B cell (primary cell): ENCODE results near the gene SDK1. TPM values are rescaled to one million over a fixed set of nuclear protein-coding genes. Genes with fewer than 3 reads are reported as not detected.

Experiments used
- ATAC-seq: fragments of 200-7000 bp; cut with Tn5 transposase; one replicate; pipeline ENCODE4 v1.10.0; 2021; ENCODE audit warnings: low read depth, mild to moderate bottlenecking, moderate number of reproducible peaks, moderate library complexity
- CTCF ChIA-PET: fragments of 350-600 bp; sonication (Branson Sonifier 250); formaldehyde crosslinking; loops from one replicate; lab custom pipeline; 2021; ENCODE audit warnings: antibody characterized with exemption, inconsistent platforms; lab: Charles Lee
- POLR2A ChIA-PET: fragments of 350-600 bp; sonication (Branson Sonifier 250); formaldehyde crosslinking; loops from one replicate; lab custom pipeline; 2021; ENCODE audit warnings: antibody characterized with exemption; lab: Charles Lee
- DNase-seq: peaks from one replicate; pipeline ENCODE4 v3.0.0; 2013
- H2AFZ ChIP-seq: 2 replicates; pipeline ENCODE4 v1.6.1; 2012; ENCODE audit warnings: mild to moderate bottlenecking, low read depth, low read length; ENCODE audit not compliant: insufficient read depth, poor library complexity, severe bottlenecking
- H3K27ac ChIP-seq, 2 donors: 1 replicate in 1 of 2; 2 replicates in 1 of 2; pipeline ENCODE4 v1.5.1; 2012 to 2013; ENCODE audit warnings: low read length in 2 of 2, mild to moderate bottlenecking in 2 of 2, moderate library complexity in 1 of 2
- H3K27me3 ChIP-seq, 4 experiments: fragments of 200-600 bp in 1 of 4; sonication (generic) in 1 of 4; replicated peaks in 1 of 4; 1 replicate in 2 of 4; 2 replicates in 2 of 4; pipeline versions ENCODE4 v1.6.1 to v1.7.0; 2013 to 2016; ENCODE audit warnings: low read length in 3 of 4, mild to moderate bottlenecking in 2 of 4, mixed read lengths in 1 of 4, moderate library complexity in 1 of 4; ENCODE audit not compliant: insufficient read depth in 4 of 4, control insufficient read depth in 3 of 4; ENCODE audit errors: control extremely low read depth in 1 of 4
- H3K36me3 ChIP-seq, 2 experiments: replicated peaks in 1 of 2; 1 replicate in 1 of 2; 2 replicates in 1 of 2; pipeline versions ENCODE4 v1.6.1 to v1.7.1; 2013; ENCODE audit warnings: low read length in 1 of 2; ENCODE audit not compliant: insufficient read depth in 2 of 2, control insufficient read depth in 1 of 2; ENCODE audit errors: control extremely low read depth in 1 of 2, extremely low read depth in 1 of 2
- H3K4me1 ChIP-seq, 2 donors: fragments of 200-600 bp in 1 of 2; sonication (generic) in 1 of 2; 1 replicate in 1 of 2; 2 replicates in 1 of 2; pipeline versions ENCODE4 v1.5.1 to v1.6.1; 2013 to 2017; ENCODE audit warnings: low read length in 2 of 2; ENCODE audit not compliant: control insufficient read depth in 2 of 2, insufficient read depth in 2 of 2
- H3K4me2 ChIP-seq: replicated peaks from 2 replicates; pipeline ENCODE3; 2012; ENCODE audit warnings: mild to moderate bottlenecking, low read depth, low read length; ENCODE audit not compliant: poor library complexity, severe bottlenecking
- H3K4me3 ChIP-seq, 5 experiments: fragments of 200-600 bp in 1 of 5; sonication (generic) in 1 of 5; 1 replicate in 3 of 5; 2 replicates in 2 of 5; pipeline versions ENCODE4 v1.5.1 to v1.7.0; 2011 to 2016; ENCODE audit warnings: low read length in 4 of 5, mild to moderate bottlenecking in 4 of 5, low read depth in 2 of 5, control low read depth in 1 of 5, moderate library complexity in 1 of 5; ENCODE audit not compliant: insufficient read depth in 1 of 5; ENCODE audit errors: control extremely low read depth in 1 of 5, extremely low read depth in 1 of 5
- H3K79me2 ChIP-seq: fragments of 200-600 bp; sonication (generic); one replicate; pipeline ENCODE4 v1.6.0; 2016; ENCODE audit warnings: low read length; ENCODE audit not compliant: control insufficient read depth, insufficient read depth
- H3K9ac ChIP-seq: fragments of 200-600 bp; sonication (generic); 2 replicates; pipeline ENCODE4 v1.6.1; 2017; ENCODE audit warnings: mild to moderate bottlenecking, low read length, moderate library complexity
- H3K9me3 ChIP-seq, 3 donors: one replicate each; pipeline versions ENCODE4 v1.6.1 to v1.7.1; 2013; ENCODE audit warnings: low read length in 2 of 3; ENCODE audit not compliant: control insufficient read depth in 2 of 3, insufficient read depth in 1 of 3; ENCODE audit errors: control extremely low read depth in 1 of 3
- H4K20me1 ChIP-seq: 2 replicates; pipeline ENCODE4 v1.6.0; 2012; ENCODE audit warnings: mild to moderate bottlenecking, low read length; ENCODE audit not compliant: insufficient read depth, control insufficient read depth, poor library complexity, severe bottlenecking
- H3K27ac Mint-ChIP-seq: one replicate; pipeline ENCODE4 v1.8.0; 2021; ENCODE audit warnings: mixed read lengths
- H3K27me3 Mint-ChIP-seq: one replicate; pipeline ENCODE4 v1.8.0; 2021; ENCODE audit warnings: mixed read lengths
- H3K4me1 Mint-ChIP-seq: one replicate; pipeline ENCODE4 v1.8.0; 2021; ENCODE audit warnings: mixed read lengths
- H3K4me3 Mint-ChIP-seq: one replicate; pipeline ENCODE4 v1.8.0; 2021; ENCODE audit warnings: mixed read lengths
- H3K9me3 Mint-ChIP-seq: one replicate; pipeline ENCODE4 v1.8.0; 2022; ENCODE audit warnings: mixed read lengths; ENCODE audit not compliant: insufficient read depth
- EZH2 ChIP-seq: IDR thresholded peaks from 2 replicates; pipeline ENCODE4 v1.6.1; 2012; ENCODE audit warnings: borderline replicate concordance, low read depth, mild to moderate bottlenecking, moderate library complexity, low read length; ENCODE audit not compliant: insufficient read depth, poor library complexity, severe bottlenecking
- WGBS: methylation state at CpG from one replicate; pipeline ENCODE4 v1.1.5; 2013; ENCODE audit warnings: missing lambda C conversion rate; ENCODE audit not compliant: insufficient coverage; 5-methylcytosine and 5-hydroxymethylcytosine counted together
- intact Hi-C: fragments of 100-400 bp; cut with micrococcal nuclease; formaldehyde crosslinking; loops from one replicate; pipeline ENCODE4 v1.10.0; 2022
- polyA plus RNA-seq: library from polyadenylated mRNA; depleted of rRNA; stranded (reverse); fragments of >200 nt; gene quantifications from 2 replicates; pipeline ENCODE4 v1.2.3, GENCODE V29; 2012
- total RNA-seq, 2 donors: library from RNA; stranded (reverse); fragments of 120-200 nt in 1 of 2; gene quantifications; 1 replicate in 1 of 2; 2 replicates in 1 of 2; pipeline versions ENCODE4 v1.2.3 to v1.2.4, GENCODE V29; 2013 to 2022
- TF ChIP-seq, protein P1 (sequence below): fragments of 200-600 bp; IDR thresholded peaks from one replicate; pipeline ENCODE4 v1.8.0; 2022; ENCODE audit warnings: antibody characterized with exemption, mild to moderate bottlenecking

The SDK1 gene
- total and polyA plus RNA-seq, 2 donors (not counting 1 experiment from before 2014, with no cell fraction given), result 0.73 to 2.0 TPM

DNA sequence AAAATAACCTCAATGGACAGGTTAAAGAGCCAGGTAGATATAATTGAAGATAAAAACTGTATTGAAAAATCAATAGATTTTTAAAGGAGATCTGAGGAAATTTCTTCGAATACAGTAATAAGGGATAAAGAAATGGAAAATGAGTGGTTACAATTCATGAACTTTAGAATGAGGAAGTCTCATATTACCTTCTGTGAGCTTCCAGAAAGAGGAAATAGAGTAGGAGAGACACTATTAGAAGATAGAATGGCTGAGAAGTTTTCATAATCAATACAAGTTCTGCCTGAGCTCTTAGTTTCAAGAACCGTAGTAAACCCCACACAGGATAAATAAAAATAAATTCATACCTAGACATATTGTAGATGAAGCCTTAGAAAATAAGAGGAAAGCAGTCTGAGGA, 11.5 kb downstream of the SDK1 start:
- ChIA-PET POLR2A (no interaction called here), CTCF (no interaction called here)
- peaks cover 5% of the 10 kb centered on the region for H3K4me1 Mint-ChIP-seq
- intact Hi-C loops, result no loop called here
- no peaks in the 10 kb centered on the region for H4K20me1 ChIP-seq
- no peak overlapping the region for H3K27ac ChIP-seq
- TF ChIP-seq, protein P1, sequence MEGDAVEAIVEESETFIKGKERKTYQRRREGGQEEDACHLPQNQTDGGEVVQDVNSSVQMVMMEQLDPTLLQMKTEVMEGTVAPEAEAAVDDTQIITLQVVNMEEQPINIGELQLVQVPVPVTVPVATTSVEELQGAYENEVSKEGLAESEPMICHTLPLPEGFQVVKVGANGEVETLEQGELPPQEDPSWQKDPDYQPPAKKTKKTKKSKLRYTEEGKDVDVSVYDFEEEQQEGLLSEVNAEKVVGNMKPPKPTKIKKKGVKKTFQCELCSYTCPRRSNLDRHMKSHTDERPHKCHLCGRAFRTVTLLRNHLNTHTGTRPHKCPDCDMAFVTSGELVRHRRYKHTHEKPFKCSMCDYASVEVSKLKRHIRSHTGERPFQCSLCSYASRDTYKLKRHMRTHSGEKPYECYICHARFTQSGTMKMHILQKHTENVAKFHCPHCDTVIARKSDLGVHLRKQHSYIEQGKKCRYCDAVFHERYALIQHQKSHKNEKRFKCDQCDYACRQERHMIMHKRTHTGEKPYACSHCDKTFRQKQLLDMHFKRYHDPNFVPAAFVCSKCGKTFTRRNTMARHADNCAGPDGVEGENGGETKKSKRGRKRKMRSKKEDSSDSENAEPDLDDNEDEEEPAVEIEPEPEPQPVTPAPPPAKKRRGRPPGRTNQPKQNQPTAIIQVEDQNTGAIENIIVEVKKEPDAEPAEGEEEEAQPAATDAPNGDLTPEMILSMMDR, result no peak
- no peak for TF ChIP-seq EZH2
- H3K36me3 ChIP-seq, result no peaks in the 10 kb centered on the region
- H3K4me3 Mint-ChIP-seq, result no peak overlapping the region
- no peak overlapping the region for H3K4me3 ChIP-seq
- H3K27ac Mint-ChIP-seq, result no peak overlapping the region
- H3K9me3 Mint-ChIP-seq, result no peaks in the 10 kb centered on the region
- no peaks in the 10 kb centered on the region for H3K9me3 ChIP-seq
- H3K4me1 ChIP-seq, result peaks cover 0 to 4% of the 10 kb centered on the region in 2 donors
- H3K27me3 ChIP-seq, result peaks cover 0 to 19% (median 11%) of the 10 kb centered on the region in 4 experiments
- DNase-seq, result no peak
- H3K4me2 ChIP-seq, result no peak overlapping the region
- no peak overlapping the region for H2AFZ ChIP-seq
- no peak for ATAC-seq
- no peaks in the 10 kb centered on the region for H3K79me2 ChIP-seq
- no peak overlapping the region for H3K9ac ChIP-seq
- peaks cover 37% of the 10 kb centered on the region for H3K27me3 Mint-ChIP-seq
- WGBS, result no CpG with 5 or more reads among the region's 2 CpGs

DNA sequence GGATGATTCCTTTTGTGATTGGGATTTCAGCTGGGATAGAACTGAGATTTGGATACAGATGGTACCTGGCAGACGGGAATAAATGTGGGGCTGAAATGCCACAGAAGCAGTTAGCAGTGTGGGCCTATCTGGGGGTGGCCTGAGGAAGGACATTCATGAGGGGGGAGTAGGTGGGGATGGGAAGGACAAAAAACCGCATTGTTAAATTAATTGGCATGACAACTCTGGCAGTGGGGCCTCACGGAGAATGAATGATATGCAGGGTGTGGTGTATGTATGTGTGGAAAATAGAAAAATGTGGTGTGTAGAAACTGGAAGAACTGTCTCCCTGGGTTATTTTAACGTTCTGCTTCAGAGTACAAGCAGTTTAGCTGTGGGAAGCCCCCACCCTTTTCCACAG, 17.8 kb downstream of the SDK1 start:
- Histone ChIP-seq H3K4me2 (no peak overlapping the region), H3K27me3 (peaks cover 0 to 6% (median 0%) of the 10 kb centered on the region in 4 experiments), H3K27ac (no peak overlapping the region), H3K9ac (no peak overlapping the region), H3K36me3 (no peaks in the 10 kb centered on the region), H3K4me3 (no peak overlapping the region), H3K4me1 (no peaks in the 10 kb centered on the region), H3K9me3 (no peaks in the 10 kb centered on the region), H4K20me1 (no peaks in the 10 kb centered on the region), H3K79me2 (no peaks in the 10 kb centered on the region), H2AFZ (no peak overlapping the region)
- WGBS, result 77% methylated on average over 3 of the region's 4 CpGs
- no peak for ATAC-seq
- intact Hi-C loops, result no loop called here
- H3K9me3 Mint-ChIP-seq, result no peaks in the 10 kb centered on the region
- DNase-seq, result no peak
- TF ChIP-seq EZH2, result no peak
- TF ChIP-seq, protein P1, result no peak
- H3K4me3 Mint-ChIP-seq, result no peak overlapping the region
- peaks cover 14% of the 10 kb centered on the region for H3K27me3 Mint-ChIP-seq
- H3K4me1 Mint-ChIP-seq, result no peaks in the 10 kb centered on the region
- POLR2A ChIA-PET, result no interaction called here
- CTCF ChIA-PET, result no interaction called here
- no peak overlapping the region for H3K27ac Mint-ChIP-seq
